HL-60/S4 treated with retinoic acid at 250 ng/mL for 4 days and 3 days (cell line): ENCODE results near the gene CIAPIN1.

Experiments used
- in situ Hi-C: fragments of 300-500 bp; cut with MboI; formaldehyde crosslinking; loops from 2 replicates; pipeline ENCODE4 v1.7.0; 2022; ENCODE audit warnings: low sequenced_read_pairs

The CIAPIN1 gene

DNA sequence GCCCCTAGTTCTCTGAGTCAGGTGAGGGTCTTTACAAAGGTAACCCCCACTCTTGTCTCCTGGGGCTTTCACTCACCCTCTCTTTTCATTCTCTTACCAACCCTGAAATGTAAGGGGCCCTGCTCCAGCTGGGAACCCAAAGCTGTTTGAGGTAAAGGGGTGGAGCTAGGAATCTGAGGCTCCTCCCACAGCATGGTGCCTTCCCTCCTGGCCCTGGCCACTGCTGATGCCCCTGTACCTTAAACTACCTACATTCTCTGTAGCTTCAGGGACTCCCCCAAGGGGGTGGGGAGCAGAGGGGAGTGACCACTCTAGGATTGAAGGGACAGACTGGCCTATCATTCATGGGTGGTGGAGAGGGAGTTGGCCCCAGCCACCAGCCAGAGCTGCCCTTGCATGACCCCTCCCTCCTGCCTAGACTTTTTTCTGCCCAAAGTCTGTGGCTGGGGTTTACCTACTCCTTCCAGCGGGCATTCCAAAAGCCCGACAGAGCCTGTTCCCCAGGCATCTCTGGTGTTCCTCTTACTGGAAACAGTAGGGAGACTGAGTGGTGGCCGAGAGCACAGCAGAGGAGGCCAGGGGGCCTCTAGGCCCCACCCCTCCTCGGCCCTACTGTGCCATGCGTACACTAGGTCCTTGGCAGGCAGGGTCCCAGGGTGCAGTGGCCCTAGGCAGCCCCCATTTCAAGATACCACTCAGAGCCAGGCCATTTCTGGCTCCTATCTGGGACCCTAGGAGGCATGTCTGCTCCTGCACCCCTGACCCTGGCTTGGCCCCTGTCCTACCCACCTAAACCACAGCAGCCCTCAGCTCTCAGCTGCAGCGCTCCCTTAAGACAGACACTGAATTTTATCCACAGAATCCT lies 29.6 kb upstream of the CIAPIN1 start:
- in situ Hi-C loops, result no loop called here

DNA sequence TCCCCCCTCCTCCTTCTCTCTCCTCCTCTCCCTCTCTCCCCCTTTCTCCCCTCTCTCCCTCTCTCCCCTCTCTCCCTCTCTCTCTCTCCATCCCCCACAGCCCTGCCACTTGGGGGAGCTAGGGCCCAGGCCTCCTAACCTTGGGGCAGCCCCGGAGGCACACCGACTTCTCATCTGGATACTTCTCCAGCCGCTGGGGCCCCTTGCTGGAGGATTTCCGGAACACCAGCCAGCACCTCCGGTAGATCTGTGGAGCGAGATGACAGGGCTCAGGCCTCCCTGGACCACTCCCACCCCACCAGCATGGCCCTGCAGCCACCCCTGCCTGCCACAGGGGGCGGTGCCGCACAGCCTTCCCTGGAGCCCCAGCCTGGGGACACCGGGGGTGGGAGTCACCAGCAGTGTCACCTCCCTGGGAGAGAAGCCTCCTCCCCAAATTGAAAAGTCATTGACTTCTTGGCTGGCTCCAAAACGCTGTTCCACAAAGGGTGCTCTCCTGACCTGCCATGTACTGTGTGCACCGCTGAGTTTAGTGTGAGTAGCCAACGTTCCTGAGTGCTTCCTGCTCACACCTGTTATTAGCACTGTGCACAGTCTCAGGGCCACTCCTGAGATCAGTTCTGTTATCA lies 28.6 kb upstream of the CIAPIN1 start:
- in situ Hi-C loops, result no loop called here

DNA sequence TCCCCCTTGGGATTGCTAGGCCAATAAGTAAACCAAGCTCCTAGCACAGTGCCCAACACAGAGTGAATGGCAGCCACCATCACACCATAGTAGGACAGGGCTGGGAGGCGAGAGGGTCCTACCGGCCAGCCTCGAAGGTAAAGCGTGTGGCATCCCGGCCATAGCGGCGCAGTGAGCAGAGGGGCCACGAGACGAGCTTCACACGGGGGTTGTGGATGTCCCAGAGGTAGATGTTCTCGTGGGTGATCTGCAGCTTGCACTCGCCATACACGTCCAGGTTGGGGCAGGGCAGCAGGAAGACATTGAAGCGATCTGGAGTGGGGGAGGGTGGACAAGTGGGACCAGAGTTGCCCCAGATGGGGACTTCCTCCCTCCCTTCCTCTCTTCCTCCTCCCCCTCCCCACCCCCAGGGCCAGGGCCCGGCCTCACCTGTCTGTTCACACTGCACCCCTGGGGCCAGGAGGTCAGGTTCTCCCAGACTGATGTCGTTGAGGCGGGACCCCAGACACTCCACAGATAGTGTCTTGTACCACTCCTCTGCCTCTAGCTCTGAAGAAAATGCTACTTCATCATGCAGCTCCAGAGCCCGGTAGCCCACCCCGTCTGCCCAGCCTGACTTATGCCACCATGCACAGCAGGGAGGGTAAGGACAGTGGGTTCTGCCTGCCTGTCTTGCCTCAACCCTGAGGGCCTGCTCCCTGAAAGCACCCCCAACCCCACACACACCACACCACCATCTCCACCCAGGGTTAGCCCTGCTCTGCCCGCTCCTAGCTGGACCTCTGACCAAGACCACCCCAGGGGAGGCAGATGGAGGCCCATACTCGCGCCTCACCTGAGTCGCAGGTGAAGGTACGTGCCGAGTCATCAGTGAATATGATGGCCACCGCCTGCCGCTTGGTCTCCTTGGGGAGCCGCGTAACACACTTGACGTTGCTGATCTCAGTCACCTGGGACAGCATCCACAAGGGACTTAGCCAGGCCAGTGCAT lies 27.8 kb upstream of the CIAPIN1 start:
- in situ Hi-C loops, result no loop called here

GRCh38 chr16:57473906-57474305 lies 26.7 kb upstream of the CIAPIN1 start:
- in situ Hi-C loops, result no loop called here

- in situ Hi-C loops, result no loop called here
These were observed 26.1 kb upstream of the CIAPIN1 start for GRCh38 chr16:57473176-57473840.

GRCh38 chr16:57472665-57473060 lies 25.5 kb upstream of the CIAPIN1 start:
- in situ Hi-C loops, result no loop called here

DNA sequence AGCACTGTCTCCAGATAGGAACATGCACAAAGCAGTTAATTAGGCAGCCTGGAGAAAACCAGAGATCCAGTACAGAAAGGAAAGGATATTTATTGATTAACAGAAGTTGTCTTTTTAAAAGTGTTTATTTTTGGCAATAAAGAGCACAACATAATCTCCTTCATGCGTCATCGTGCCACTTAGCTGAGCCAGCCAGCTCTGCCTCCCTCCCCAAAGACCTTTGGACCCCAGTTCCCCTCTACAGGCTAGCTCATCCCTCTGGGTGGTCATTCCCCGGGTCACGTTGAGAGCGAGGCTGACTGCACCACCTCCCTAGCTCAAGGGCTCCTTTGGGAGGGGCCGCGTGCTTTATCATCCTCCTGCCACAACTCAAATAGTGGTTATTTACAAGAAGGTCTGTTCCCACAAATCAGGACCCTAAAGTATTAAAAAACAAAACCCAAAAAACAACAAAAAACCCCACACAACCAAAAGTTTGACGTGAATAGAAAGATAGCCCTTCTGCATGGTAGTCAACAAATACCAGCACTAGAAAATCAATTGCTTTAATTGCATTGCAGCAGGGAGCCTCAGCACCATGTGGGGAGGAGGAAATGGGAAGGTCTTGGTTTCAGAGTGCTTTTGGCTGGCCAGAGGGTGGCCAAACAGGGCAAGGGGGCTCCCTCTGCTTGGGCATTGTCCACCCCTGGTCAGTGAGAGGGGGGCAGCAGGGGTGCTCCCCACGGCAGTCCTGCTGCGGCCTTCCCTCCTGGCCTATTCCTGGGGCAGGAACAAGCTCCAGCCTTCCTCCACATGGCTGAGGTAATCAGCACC lies 24.9 kb upstream of the CIAPIN1 start:
- in situ Hi-C loops, result no loop called here

DNA sequence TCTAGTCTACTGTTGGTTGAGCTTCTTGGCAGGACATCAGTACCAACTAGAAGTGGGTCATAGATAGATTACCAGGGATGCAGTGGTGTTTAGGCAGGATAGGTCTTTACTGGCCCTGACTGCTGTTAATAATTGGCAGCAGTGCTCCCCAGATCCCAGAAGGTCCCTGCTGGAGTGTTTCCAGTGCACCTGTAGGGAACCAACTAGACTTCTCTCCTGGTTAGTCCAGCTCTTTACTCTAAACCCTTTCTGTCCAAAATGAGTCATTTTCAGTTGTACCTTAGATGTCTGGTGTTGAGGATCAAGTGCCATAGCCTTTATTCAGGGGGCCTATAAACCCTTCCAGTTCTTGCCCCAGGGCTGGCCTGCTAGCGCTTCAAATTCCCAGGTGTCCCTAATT lies 24.0 kb upstream of the CIAPIN1 start:
- in situ Hi-C loops, result no loop called here

- in situ Hi-C loops, result no loop called here
These were observed 23.5 kb upstream of the CIAPIN1 start for GRCh38 chr16:57470711-57471110.

DNA sequence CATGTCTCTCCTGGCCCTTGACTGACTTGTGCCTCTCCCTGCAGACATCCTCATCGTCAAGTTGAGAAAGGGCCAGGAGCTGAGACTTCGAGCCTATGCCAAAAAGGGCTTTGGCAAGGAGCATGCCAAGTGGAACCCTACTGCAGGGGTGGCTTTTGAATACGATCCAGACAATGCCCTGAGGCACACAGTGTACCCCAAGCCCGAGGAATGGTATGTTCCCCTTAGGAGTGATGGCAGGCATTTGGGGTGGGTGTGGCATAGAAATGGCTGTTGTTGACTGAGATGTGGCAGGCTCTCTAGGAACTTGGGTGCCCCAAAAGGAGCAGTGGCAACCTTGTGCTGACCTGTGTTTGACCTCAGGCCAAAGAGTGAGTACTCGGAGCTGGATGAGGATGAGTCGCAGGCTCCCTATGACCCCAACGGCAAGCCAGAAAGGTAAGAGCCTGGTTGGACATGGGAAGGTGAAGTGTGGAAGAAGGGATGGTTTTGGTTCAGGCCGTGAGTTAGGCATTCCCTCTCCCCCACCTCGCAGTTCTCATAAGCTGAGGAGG lies 22.8 kb upstream of the CIAPIN1 start:
- in situ Hi-C loops, result no loop called here

- in situ Hi-C loops, result no loop called here
These were observed 21.9 kb upstream of the CIAPIN1 start for GRCh38 chr16:57469046-57469445.

GRCh38 chr16:57468346-57468745 lies 21.2 kb upstream of the CIAPIN1 start:
- in situ Hi-C loops, result no loop called here

GRCh38 chr16:57464523-57464922 lies 17.3 kb upstream of the CIAPIN1 start:
- in situ Hi-C loops, result no loop called here

DNA sequence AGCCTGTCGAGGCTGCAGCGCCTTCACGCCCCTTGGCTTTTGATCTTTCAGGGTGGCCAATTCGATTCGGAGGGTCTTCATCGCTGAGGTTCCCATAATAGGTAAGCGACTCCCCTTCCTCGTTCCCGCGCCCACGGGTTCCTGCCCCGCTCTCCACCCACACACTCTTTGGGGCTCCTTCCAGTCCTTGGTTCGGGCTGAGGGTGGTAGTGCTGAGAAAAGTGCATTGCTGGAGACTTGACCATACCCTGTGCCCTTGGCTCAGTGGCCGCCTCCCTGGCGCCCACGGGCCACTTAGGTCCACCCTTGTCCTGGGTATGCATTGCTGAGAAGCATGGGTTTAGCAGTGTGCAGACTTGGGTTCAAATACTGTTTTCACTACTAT lies 15.8 kb upstream of the CIAPIN1 start:
- in situ Hi-C loops, result no loop called here

DNA sequence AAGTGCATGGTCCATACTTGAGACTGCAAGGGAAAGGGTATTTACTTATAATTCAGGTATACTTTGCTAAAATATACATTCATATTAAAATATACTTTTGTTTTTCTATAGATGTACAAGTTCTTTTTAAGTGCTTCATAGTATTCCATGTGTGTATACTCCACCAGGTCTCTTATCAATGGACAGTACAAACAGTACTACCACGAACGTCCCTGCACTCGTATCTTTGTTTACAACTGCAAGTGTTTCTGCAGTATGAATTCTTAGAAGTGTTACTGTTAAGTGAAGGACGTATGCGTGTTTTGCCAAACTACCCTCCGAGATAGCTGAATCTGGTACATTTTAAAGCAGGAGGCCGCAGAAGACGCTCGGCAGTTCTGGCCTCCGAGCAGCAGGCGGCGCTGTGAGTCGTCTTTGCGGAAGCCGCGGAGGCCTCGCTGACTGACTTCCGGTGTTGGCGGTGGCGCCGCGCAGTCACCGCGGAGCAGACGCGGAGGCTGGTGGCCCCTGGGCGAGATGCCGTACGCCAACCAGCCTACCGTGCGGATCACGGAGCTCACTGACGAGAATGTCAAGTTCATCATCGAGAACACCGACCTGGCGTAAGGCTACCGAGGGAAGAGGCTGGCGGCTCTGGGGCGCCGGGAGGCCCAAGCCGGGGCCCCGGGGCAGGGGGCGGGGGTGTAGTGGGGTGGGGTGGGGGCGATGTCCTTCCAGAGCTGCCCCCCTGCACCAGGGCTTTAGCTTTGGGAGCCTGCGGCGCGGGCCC lies 15.2 kb upstream of the CIAPIN1 start, which contains the start of gene POLR2C:
Gene POLR2C (plus strand): TSS at position 471 of the 769 bp plus-strand sequence. CDS start 46 bp downstream, at position 517.
- in situ Hi-C loops, result no loop called here

DNA sequence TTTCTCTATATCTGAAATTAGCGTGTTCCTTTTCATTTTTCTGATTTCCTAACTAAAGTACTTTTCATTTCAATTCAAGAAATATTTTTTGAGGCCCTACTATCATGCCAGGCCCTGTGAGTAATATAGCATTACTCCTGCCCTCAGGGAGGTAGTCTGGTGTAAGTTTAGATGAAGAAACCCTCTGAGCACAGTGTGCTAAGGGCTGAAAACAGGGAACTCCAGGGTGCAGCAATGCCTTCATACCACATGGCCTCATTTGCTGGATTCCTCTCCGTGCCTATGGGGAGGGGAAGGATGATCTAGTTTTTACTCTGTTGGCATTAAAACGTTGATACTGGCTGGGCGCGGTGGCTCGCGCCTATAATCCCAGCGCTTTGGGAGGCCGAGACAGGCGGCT lies 4.8 kb upstream of the CIAPIN1 start:
- in situ Hi-C loops, result no loop called here

DNA sequence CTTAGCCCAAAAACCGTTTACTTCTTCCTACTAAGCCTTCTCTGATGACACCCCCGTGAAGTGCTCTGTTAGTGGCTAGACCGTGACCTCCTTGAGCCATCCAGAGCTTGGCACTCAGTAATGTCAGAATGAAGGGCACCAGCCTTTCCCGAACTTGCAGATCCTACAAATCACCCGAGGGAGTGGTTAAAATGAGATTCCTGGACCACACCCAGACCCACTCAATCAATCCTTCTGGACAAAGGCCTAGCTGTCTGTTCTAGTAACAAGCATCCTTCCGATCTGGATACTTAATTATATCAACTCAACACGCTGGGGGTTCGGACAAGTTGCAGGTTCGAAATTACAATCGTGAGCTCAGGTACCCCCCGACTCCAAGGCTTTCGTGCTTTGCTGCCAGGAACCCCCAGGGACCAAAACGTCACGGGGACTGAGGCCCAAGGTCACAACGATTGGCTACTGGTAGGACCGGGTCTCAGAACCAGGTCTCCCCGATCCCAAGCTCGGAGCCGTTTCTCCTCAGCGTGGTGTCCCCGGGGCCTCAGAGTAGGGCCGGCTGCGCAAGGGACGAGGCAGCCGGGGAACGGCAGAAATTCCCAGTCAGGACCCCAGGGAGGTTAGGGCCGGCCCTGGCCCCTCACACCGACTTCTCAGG lies 527 bp downstream of the CIAPIN1 start:
- in situ Hi-C loops, result no loop called here

DNA sequence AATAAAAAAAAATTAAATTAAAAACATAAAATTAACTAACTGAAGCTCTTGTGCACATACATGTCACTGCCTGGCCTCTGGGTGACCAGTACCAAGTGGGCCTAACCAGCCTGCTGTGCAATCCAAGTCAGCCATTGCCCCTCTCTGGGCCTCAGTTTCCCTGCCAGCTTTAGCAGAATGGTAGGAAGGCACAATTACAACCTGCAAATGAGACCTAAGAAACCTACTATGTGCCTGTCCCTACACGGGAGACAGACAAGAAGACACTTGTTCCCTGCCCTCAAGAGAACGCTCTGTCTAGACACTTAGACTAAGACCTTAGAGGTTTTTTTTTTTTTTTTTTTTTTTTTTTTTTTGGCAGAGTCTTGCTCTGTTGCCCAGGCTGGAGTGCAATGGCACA lies 1.7 kb downstream of the CIAPIN1 start:
- in situ Hi-C loops, result no loop called here
